Measurements from ENCODE around the gene SERTM2. TPM values are rescaled to one million over a fixed set of nuclear protein-coding genes. Genes with fewer than 3 reads are reported as not detected.

Gene SERTM2
- total RNA-seq, 1 donor from 2014 or later = 0.23 TPM

DNA sequence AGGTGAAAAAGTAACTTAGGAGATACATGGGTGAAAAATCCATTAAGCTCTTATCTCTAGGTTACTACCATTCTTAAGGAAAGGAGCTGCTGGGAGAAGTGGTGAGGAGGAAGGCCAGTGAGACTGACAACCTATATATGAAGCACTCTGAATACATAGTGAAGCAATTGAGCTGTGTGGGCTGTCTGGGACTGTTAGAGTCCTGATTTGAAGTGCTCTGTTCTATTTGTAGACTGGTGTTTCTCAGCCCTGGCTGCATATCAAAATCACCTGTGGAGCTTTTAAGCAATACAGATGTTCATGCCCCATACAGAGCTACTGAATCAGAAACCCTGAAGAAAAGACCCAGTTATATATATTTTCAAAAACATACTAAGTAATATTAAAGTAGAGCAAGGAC is 3.9 kb downstream of the SERTM2 start:
- TF ChIP-seq, protein P1, sequence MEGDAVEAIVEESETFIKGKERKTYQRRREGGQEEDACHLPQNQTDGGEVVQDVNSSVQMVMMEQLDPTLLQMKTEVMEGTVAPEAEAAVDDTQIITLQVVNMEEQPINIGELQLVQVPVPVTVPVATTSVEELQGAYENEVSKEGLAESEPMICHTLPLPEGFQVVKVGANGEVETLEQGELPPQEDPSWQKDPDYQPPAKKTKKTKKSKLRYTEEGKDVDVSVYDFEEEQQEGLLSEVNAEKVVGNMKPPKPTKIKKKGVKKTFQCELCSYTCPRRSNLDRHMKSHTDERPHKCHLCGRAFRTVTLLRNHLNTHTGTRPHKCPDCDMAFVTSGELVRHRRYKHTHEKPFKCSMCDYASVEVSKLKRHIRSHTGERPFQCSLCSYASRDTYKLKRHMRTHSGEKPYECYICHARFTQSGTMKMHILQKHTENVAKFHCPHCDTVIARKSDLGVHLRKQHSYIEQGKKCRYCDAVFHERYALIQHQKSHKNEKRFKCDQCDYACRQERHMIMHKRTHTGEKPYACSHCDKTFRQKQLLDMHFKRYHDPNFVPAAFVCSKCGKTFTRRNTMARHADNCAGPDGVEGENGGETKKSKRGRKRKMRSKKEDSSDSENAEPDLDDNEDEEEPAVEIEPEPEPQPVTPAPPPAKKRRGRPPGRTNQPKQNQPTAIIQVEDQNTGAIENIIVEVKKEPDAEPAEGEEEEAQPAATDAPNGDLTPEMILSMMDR (IDR thresholded peaks at IDR 0.05; ENCODE audit: insufficient read depth, low read depth, low read length) = no peak
- TF ChIP-seq EZH2 (IDR thresholded peaks at IDR 0.05; ENCODE audit: insufficient read depth, low read length) = no peak
- Histone ChIP-seq H3K4me1 (ENCODE audit: insufficient read depth, low read length) (peaks cover 6% of the 10 kb centered on the region), H3K4me2 (ENCODE audit: low read length) (no peak overlapping the region), H2AFZ (ENCODE audit: low read depth, low read length) (no peak overlapping the region), H3K36me3 (ENCODE audit: insufficient read depth, low read length) (no peaks in the 10 kb centered on the region), H3K79me2 (ENCODE audit: insufficient read depth, low read length) (no peaks in the 10 kb centered on the region), H4K20me1 (ENCODE audit: insufficient read depth, low read length) (no peaks in the 10 kb centered on the region), H3K9ac (ENCODE audit: low read length) (no peak overlapping the region), H3K27ac (ENCODE audit: low read depth, low read length) (no peak overlapping the region), H3K27me3 (ENCODE audit: insufficient read depth, low read length) (no peaks in the 10 kb centered on the region), H3K9me3 (ENCODE audit: insufficient read depth, low read depth, low read length) (no peaks in the 10 kb centered on the region), H3K4me3 (ENCODE audit: insufficient read depth, low read depth, low read length) (no peak overlapping the region)
- FAIRE-seq = no peak
- Mint-ChIP-seq H3K27me3 (ENCODE audit: low read depth, unreplicated experiment) (no peaks in the 10 kb centered on the region), H3K36me3 (ENCODE audit: low read depth, unreplicated experiment) (no peaks in the 10 kb centered on the region), H3K4me3 (ENCODE audit: unreplicated experiment) (no peak overlapping the region), H3K4me1 (ENCODE audit: low read depth, unreplicated experiment) (peaks cover 28% of the 10 kb centered on the region), H3K9me3 (ENCODE audit: unreplicated experiment) (no peaks in the 10 kb centered on the region), H3K27ac (ENCODE audit: unreplicated experiment) (no peak overlapping the region)
- DNase-seq (ENCODE audit: low read depth) = no peak

DNA sequence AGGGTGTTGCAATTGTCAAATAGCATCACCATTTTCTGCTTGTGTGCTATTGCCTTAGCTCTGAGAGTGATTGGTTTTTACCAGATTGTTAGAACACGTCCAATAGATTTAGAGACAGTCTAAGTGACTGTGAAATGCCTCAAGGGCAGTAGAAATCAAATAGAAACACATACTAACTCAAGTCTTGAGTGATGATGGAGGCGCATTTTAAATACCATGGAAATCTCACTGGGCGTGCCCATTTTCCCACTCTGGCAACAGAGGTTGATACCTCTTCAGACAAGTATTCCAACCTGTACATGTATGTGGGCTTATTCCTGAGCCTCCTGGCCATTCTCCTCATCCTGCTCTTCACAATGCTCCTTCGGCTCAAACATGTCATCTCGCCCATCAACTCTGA is 7.2 kb downstream of the SERTM2 start:
- Histone ChIP-seq H4K20me1 (ENCODE audit: insufficient read depth, low read length) (no peaks in the 10 kb centered on the region), H3K36me3 (ENCODE audit: insufficient read depth, low read length) (no peaks in the 10 kb centered on the region), H2AFZ (ENCODE audit: low read depth, low read length) (no peak overlapping the region), H3K4me3 (ENCODE audit: insufficient read depth, low read depth, low read length) (no peak overlapping the region), H3K79me2 (ENCODE audit: insufficient read depth, low read length) (no peaks in the 10 kb centered on the region), H3K4me1 (ENCODE audit: insufficient read depth, low read length) (peaks cover 9% of the 10 kb centered on the region), H3K4me2 (ENCODE audit: low read length) (peak overlapping the region; percentile 26), H3K9ac (ENCODE audit: low read length) (no peak overlapping the region), H3K9me3 (ENCODE audit: insufficient read depth, low read depth, low read length) (no peaks in the 10 kb centered on the region), H3K27me3 (ENCODE audit: insufficient read depth, low read length) (no peaks in the 10 kb centered on the region), H3K27ac (ENCODE audit: low read depth, low read length) (no peak overlapping the region)
- FAIRE-seq (peak; percentile 9), DNase-seq (ENCODE audit: low read depth) (no peak)
- Mint-ChIP-seq H3K27ac (ENCODE audit: unreplicated experiment) (peak overlapping the region; percentile 94), H3K27me3 (ENCODE audit: low read depth, unreplicated experiment) (no peaks in the 10 kb centered on the region), H3K9me3 (ENCODE audit: unreplicated experiment) (no peaks in the 10 kb centered on the region), H3K4me1 (ENCODE audit: low read depth, unreplicated experiment) (peaks cover 18% of the 10 kb centered on the region), H3K4me3 (ENCODE audit: unreplicated experiment) (no peak overlapping the region), H3K36me3 (ENCODE audit: low read depth, unreplicated experiment) (no peaks in the 10 kb centered on the region)
- no peak for TF ChIP-seq EZH2 (IDR thresholded peaks at IDR 0.05; ENCODE audit: insufficient read depth, low read length)
- TF ChIP-seq, protein P1 (IDR thresholded peaks at IDR 0.05; ENCODE audit: insufficient read depth, low read depth, low read length) = no peak

DNA sequence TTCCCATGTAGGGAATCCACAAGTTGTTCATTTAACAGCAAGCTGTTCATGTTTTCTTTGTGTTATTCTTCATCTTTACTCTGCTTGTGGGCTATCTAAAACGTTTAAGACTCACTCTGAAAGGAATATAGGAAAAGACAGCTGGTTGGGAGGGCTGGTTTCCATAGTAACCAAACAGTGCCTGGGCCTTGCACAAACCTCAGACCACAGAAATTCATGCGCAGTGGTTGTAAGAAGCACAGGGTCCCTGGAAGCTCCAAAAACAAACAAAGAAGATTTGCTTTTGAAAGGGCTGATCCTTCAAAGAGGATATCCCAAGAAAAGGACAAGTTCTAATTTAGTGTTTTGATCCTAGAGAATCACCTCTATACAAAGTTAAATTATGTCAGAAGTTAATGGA is 7.8 kb downstream of the SERTM2 start:
- Histone ChIP-seq H4K20me1 (ENCODE audit: insufficient read depth, low read length) (no peaks in the 10 kb centered on the region), H3K4me3 (ENCODE audit: insufficient read depth, low read depth, low read length) (no peak overlapping the region), H3K9me3 (ENCODE audit: insufficient read depth, low read depth, low read length) (no peaks in the 10 kb centered on the region), H2AFZ (ENCODE audit: low read depth, low read length) (no peak overlapping the region), H3K79me2 (ENCODE audit: insufficient read depth, low read length) (no peaks in the 10 kb centered on the region), H3K9ac (ENCODE audit: low read length) (no peak overlapping the region), H3K36me3 (ENCODE audit: insufficient read depth, low read length) (no peaks in the 10 kb centered on the region), H3K4me2 (ENCODE audit: low read length) (peak overlapping the region; percentile 36), H3K27me3 (ENCODE audit: insufficient read depth, low read length) (no peaks in the 10 kb centered on the region), H3K27ac (ENCODE audit: low read depth, low read length) (no peak overlapping the region), H3K4me1 (ENCODE audit: insufficient read depth, low read length) (peaks cover 9% of the 10 kb centered on the region)
- Mint-ChIP-seq H3K27ac (ENCODE audit: unreplicated experiment) (peak overlapping the region; percentile 94), H3K4me1 (ENCODE audit: low read depth, unreplicated experiment) (peaks cover 18% of the 10 kb centered on the region), H3K27me3 (ENCODE audit: low read depth, unreplicated experiment) (no peaks in the 10 kb centered on the region), H3K36me3 (ENCODE audit: low read depth, unreplicated experiment) (no peaks in the 10 kb centered on the region), H3K9me3 (ENCODE audit: unreplicated experiment) (no peaks in the 10 kb centered on the region), H3K4me3 (ENCODE audit: unreplicated experiment) (no peak overlapping the region)
- DNase-seq (ENCODE audit: low read depth) (peak; percentile 75), FAIRE-seq (no peak)
- TF ChIP-seq, protein P1 (IDR thresholded peaks at IDR 0.05; ENCODE audit: insufficient read depth, low read depth, low read length) = no peak
- no peak for TF ChIP-seq EZH2 (IDR thresholded peaks at IDR 0.05; ENCODE audit: insufficient read depth, low read length)

Measured in astrocyte (in vitro differentiated cells and primary cell).